ENCODE data around the gene SLC17A9. TPM values are rescaled to one million over a fixed set of nuclear protein-coding genes. Genes with fewer than 3 reads are reported as not detected.

Gene SLC17A9
- total and polyA plus RNA-seq, 12 donors = 0.17 to 69.1 (median 2.9) TPM

DNA sequence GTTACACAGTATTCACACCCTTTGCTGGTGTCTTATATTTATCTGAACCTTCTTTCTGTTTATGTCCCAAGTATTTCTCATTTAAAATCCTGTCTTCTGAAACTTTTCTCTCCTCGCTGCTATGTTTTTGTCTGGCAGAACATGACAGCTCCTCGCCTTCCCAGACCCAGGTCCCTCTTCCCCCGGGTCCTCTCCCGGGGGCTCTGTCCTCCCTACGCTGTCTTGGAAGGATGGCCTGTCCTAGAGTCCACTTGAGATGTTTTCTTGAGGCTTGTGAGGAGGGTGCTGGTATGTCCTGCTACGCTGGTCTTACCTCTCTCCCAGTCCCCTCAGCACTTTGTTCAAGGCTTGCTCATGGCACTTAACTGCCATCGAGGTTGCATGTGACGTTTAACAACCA lies 8.3 kb upstream of the SLC17A9 start:
- TF ChIP-seq POLR2A (IDR thresholded peaks at IDR 0.05) = no peak
- TF ChIP-seq, protein P1, sequence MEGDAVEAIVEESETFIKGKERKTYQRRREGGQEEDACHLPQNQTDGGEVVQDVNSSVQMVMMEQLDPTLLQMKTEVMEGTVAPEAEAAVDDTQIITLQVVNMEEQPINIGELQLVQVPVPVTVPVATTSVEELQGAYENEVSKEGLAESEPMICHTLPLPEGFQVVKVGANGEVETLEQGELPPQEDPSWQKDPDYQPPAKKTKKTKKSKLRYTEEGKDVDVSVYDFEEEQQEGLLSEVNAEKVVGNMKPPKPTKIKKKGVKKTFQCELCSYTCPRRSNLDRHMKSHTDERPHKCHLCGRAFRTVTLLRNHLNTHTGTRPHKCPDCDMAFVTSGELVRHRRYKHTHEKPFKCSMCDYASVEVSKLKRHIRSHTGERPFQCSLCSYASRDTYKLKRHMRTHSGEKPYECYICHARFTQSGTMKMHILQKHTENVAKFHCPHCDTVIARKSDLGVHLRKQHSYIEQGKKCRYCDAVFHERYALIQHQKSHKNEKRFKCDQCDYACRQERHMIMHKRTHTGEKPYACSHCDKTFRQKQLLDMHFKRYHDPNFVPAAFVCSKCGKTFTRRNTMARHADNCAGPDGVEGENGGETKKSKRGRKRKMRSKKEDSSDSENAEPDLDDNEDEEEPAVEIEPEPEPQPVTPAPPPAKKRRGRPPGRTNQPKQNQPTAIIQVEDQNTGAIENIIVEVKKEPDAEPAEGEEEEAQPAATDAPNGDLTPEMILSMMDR (IDR thresholded peaks at IDR 0.05) = no peak
- no peaks in the 10 kb centered on the region for H3K27me3 ChIP-seq
- WGBS, 4 donors = 94 to 95% (median 94%) methylated on average over 8 of the region's 8 CpGs
- no peak overlapping the region for H3K4me3 ChIP-seq
- H3K27ac ChIP-seq = no peak overlapping the region
- no peak for DNase-seq
- H3K36me3 ChIP-seq (replicated peaks in 1 of 2) = peaks cover 0 to 52% of the 10 kb centered on the region in 2 donors
- intact Hi-C loops (cut with DNase I) = no loop called here
- H3K9me3 ChIP-seq (replicated peaks in 1 of 3) = no peaks in the 10 kb centered on the region
- H3K4me1 ChIP-seq (replicated peaks in 1 of 2) = peaks cover 6 to 8% of the 10 kb centered on the region in 2 donors

- Histone ChIP-seq H3K27ac (no peak overlapping the region), H3K27me3 (no peaks in the 10 kb centered on the region), H3K9me3 (replicated peaks in 1 of 3) (no peaks in the 10 kb centered on the region), H3K4me1 (replicated peaks in 1 of 2) (peaks cover under 1 to 2% of the 10 kb centered on the region in 2 donors), H3K4me3 (no peak overlapping the region), H3K36me3 (replicated peaks in 1 of 2) (peaks cover 0 to 52% of the 10 kb centered on the region in 2 donors)
- no peak for DNase-seq
- intact Hi-C loops (cut with DNase I) = no loop called here
- 91 to 98% (median 94%) methylated on average over 10 of the region's 10 CpGs for WGBS, 4 donors
- TF ChIP-seq POLR2A (IDR thresholded peaks at IDR 0.05) = no peak
- TF ChIP-seq, protein P1 (IDR thresholded peaks at IDR 0.05) = no peak
Observed at GRCh38 chr20:62944746-62945145, 7.8 kb upstream of the SLC17A9 start.

- peaks cover 0 to 58% of the 10 kb centered on the region in 2 donors for H3K36me3 ChIP-seq (replicated peaks in 1 of 2)
- H3K27ac ChIP-seq = no peak overlapping the region
- H3K4me3 ChIP-seq = no peak overlapping the region
- 73 to 84% (median 78%) methylated on average over 9 to 25 of the region's 25 CpGs for WGBS, 4 donors
- H3K4me1 ChIP-seq (replicated peaks in 1 of 2) = no peaks in the 10 kb centered on the region
- intact Hi-C loops (cut with DNase I) = no loop called here
- no peaks in the 10 kb centered on the region for H3K9me3 ChIP-seq (replicated peaks in 1 of 3)
- no peak for DNase-seq
- H3K27me3 ChIP-seq = no peaks in the 10 kb centered on the region
- TF ChIP-seq, protein P1 (IDR thresholded peaks at IDR 0.05) = peak in 1 of 6 experiments; percentile 3
- TF ChIP-seq POLR2A (IDR thresholded peaks at IDR 0.05) = no peak
Observed at GRCh38 chr20:62945771-62946339, 6.7 kb upstream of the SLC17A9 start.

GRCh38 chr20:62946918-62947317 lies 5.6 kb upstream of the SLC17A9 start:
- intact Hi-C loops (cut with DNase I) = no loop called here
- H3K9me3 ChIP-seq (replicated peaks in 1 of 3) = no peaks in the 10 kb centered on the region
- DNase-seq = peak in 3 of 7 donors; percentile 41 to 48 (median 43)
- TF ChIP-seq, protein P1 (IDR thresholded peaks at IDR 0.05) = no peak
- no peak for TF ChIP-seq POLR2A (IDR thresholded peaks at IDR 0.05)
- no peak overlapping the region for H3K4me3 ChIP-seq
- H3K4me1 ChIP-seq (replicated peaks in 1 of 2) = no peaks in the 10 kb centered on the region
- H3K27me3 ChIP-seq = no peaks in the 10 kb centered on the region
- H3K27ac ChIP-seq = no peak overlapping the region
- 46 to 83% (median 66%) methylated on average over 8 to 10 of the region's 10 CpGs for WGBS, 4 donors
- peaks cover 0 to 58% of the 10 kb centered on the region in 2 donors for H3K36me3 ChIP-seq (replicated peaks in 1 of 2)

Measured in adrenal gland (tissue), 12 donors.